K562 (cell line): Measurements from ENCODE around the gene TYMP. TPM values are rescaled to one million over a fixed set of nuclear protein-coding genes. Genes with fewer than 3 reads are reported as not detected.

Experiments used
- ATAC-seq: fragments of 200-7000 bp; cut with Tn5 transposase; 3 replicates; pipeline ENCODE4 v1.9.1; 2020; ENCODE audit warnings: moderate library complexity
- BruUV-seq: library from RNA; stranded (reverse); fragments of 400-500 nt; replicated peaks from 2 replicates; lab custom pipeline; 2021; lab: Mats Ljungman, UMichigan
- CTCF ChIA-PET: fragments of 300-600 bp; formaldehyde crosslinking; extraction: SDS; loops from one replicate; lab custom pipeline; 2021; ENCODE audit warnings: low intra/inter-chr PET ratio; lab: Yijun Ruan, JAX
- POLR2A ChIA-PET: fragments of 300-600, 350-650 bp; sonication (Branson Sonifier 250); formaldehyde crosslinking; extraction: SDS; loops from one replicate; lab custom pipeline; 2021; ENCODE audit warnings: antibody characterized with exemption, inconsistent platforms; lab: Yijun Ruan, JAX
- DNase-seq, 4 experiments: peaks; one replicate each; pipeline versions ENCODE4 v3.0.0 to v3.0.0-alpha.2; 2011 to 2018; ENCODE audit warnings: low spot score in 3 of 4, mixed read lengths in 3 of 4; ENCODE audit errors: extremely low read depth in 1 of 4
- FAIRE-seq: peaks from 2 replicates; lab custom pipeline; 2011; peaks lifted over from hg19 to GRCh38; lab: Jason Lieb, UNC
- H2AFZ ChIP-seq: 2 replicates; pipeline ENCODE4 v1.6.0; 2011; ENCODE audit warnings: low read depth, low read length, control low read depth, inconsistent platforms
- H3K27ac ChIP-seq: fragments of 200-600 bp; 3 replicates; pipeline ENCODE4 v1.8.0; 2011; ENCODE audit warnings: low read depth, mild to moderate bottlenecking, control low read depth, inconsistent platforms, low read length, moderate library complexity, mixed read lengths; ENCODE audit errors: extremely low read depth
- H3K27me3 ChIP-seq, 2 experiments: fragments of 300-600 bp in 1 of 2; 2 replicates in 1 of 2; 3 replicates in 1 of 2; pipeline versions ENCODE4 v1.6.0 to v1.8.0; 2011; ENCODE audit warnings: inconsistent platforms in 2 of 2, low read length in 2 of 2, mild to moderate bottlenecking in 1 of 2, mixed read lengths in 1 of 2, moderate library complexity in 1 of 2; ENCODE audit not compliant: control insufficient read depth in 2 of 2, insufficient read depth in 2 of 2
- H3K36me3 ChIP-seq: fragments of 300-600 bp; 3 replicates; pipeline ENCODE4 v1.8.0; 2011; ENCODE audit warnings: mild to moderate bottlenecking, low read length, inconsistent platforms; ENCODE audit not compliant: control insufficient read depth, insufficient read depth
- H3K4me1 ChIP-seq, 2 experiments: fragments of 200-600 bp in 1 of 2; replicated peaks in 1 of 2; 2 replicates in 1 of 2; 3 replicates in 1 of 2; pipeline versions ENCODE4 v1.5.1 to v1.8.0; 2011; ENCODE audit warnings: inconsistent platforms in 2 of 2, low read length in 2 of 2, mild to moderate bottlenecking in 1 of 2, mixed read lengths in 1 of 2, moderate library complexity in 1 of 2; ENCODE audit not compliant: control insufficient read depth in 2 of 2, insufficient read depth in 2 of 2
- H3K4me2 ChIP-seq: 2 replicates; pipeline ENCODE4 v1.6.1; 2011; ENCODE audit warnings: low read length, control low read depth, inconsistent platforms, mixed read lengths; ENCODE audit not compliant: insufficient read depth
- H3K4me3 ChIP-seq: fragments of 200-600 bp; sonication (generic), shearing (Covaris generic); 2 replicates; pipeline ENCODE4 v1.5.1; 2016; ENCODE audit warnings: control low read depth, inconsistent platforms
- H3K79me2 ChIP-seq: fragments of 200-600 bp; 3 replicates; pipeline ENCODE4 v1.8.0; 2011; ENCODE audit warnings: low read length, inconsistent platforms; ENCODE audit not compliant: control insufficient read depth, insufficient read depth
- H3K9ac ChIP-seq, 2 experiments: 2 replicates each; pipeline versions ENCODE4 v1.6.0 to v1.6.1; 2011; ENCODE audit warnings: low read depth in 2 of 2, low read length in 2 of 2, control low read depth in 1 of 2, inconsistent platforms in 1 of 2, mild to moderate bottlenecking in 1 of 2, mixed read lengths in 1 of 2; ENCODE audit not compliant: insufficient read depth in 1 of 2
- H3K9me1 ChIP-seq: one replicate; pipeline ENCODE4 v1.6.0; 2011; ENCODE audit warnings: inconsistent platforms, mild to moderate bottlenecking, low read length, moderate library complexity; ENCODE audit not compliant: control insufficient read depth, insufficient read depth
- H3K9me3 ChIP-seq: replicated peaks from 2 replicates; pipeline ENCODE4 v1.5.1; 2011; ENCODE audit warnings: low read depth, low read length, inconsistent platforms; ENCODE audit not compliant: control insufficient read depth, insufficient read depth
- H4K20me1 ChIP-seq: replicated peaks from 2 replicates; pipeline ENCODE4 v1.6.1; 2011; ENCODE audit warnings: low read length, inconsistent platforms, mixed read lengths; ENCODE audit not compliant: control insufficient read depth, insufficient read depth
- GTF2E2 ChIP-seq: fragments of 200-800 bp; sonication (Bioruptor generic); IDR thresholded peaks from 2 replicates; pipeline ENCODE4 v1.6.1; 2016; ENCODE audit warnings: missing genetic modification characterization, missing compliant biosample characterization
- KDM5B ChIP-seq: fragments of 200-600 bp; sonication (generic); IDR thresholded peaks from 2 replicates; pipeline ENCODE4 v1.6.1; 2012; ENCODE audit warnings: low read depth, mild to moderate bottlenecking, moderate library complexity, low read length, control low read depth, inconsistent platforms; ENCODE audit not compliant: insufficient replicate concordance
- LARP7 ChIP-seq: fragments of 450-650 bp; IDR thresholded peaks from 2 replicates; pipeline ENCODE4 v1.6.1; 2016
- MTA1 ChIP-seq: fragments of 450-650 bp; IDR thresholded peaks from 2 replicates; pipeline ENCODE4 v1.6.1; 2017; ENCODE audit warnings: borderline replicate concordance
- MTF1 ChIP-seq: fragments of 250-450 bp; sonication (Bioruptor Pico); IDR thresholded peaks from 2 replicates; pipeline ENCODE4 v1.9.0; 2021; ENCODE audit warnings: moderate library complexity, mild to moderate bottlenecking, inconsistent platforms, borderline replicate concordance
- NONO ChIP-seq, 2 experiments: fragments of 200-400 bp in 1 of 2; fragments of 450-650 bp in 1 of 2; formaldehyde crosslinking in 1 of 2; IDR thresholded peaks; 2 replicates each; pipeline ENCODE4 v1.6.1; 2017; ENCODE audit warnings: low read depth in 2 of 2, mild to moderate bottlenecking in 2 of 2, moderate library complexity in 2 of 2, low read length in 1 of 2
- PHB ChIP-seq: fragments of 250-450 bp; sonication (Bioruptor Pico); IDR thresholded peaks from 2 replicates; pipeline ENCODE4 v1.5.0; 2021
- POLR2G ChIP-seq: fragments of 200-400 bp; formaldehyde crosslinking; IDR thresholded peaks from 2 replicates; pipeline ENCODE4 v1.6.1; 2017; ENCODE audit warnings: low read depth, mild to moderate bottlenecking, antibody characterized with exemption, low read length, moderate library complexity
- SIN3B ChIP-seq: fragments of 450-650 bp; IDR thresholded peaks from 2 replicates; pipeline ENCODE4 v1.6.1; 2017; ENCODE audit warnings: low read depth, mild to moderate bottlenecking, moderate library complexity
- TEAD4 ChIP-seq, 2 experiments: sonication (generic) in 1 of 2; formaldehyde crosslinking in 1 of 2; IDR thresholded peaks; 2 replicates each; pipeline versions ENCODE4 v1.6.1 to v1.8.0; 2012 to 2022; ENCODE audit warnings: borderline replicate concordance in 1 of 2, inconsistent platforms in 1 of 2, low read length in 1 of 2, mild to moderate bottlenecking in 1 of 2, missing genetic modification reagents in 1 of 2
- ZKSCAN1 ChIP-seq: fragments of 150-350 bp; IDR thresholded peaks from 2 replicates; pipeline ENCODE4 v1.6.1; 2016; ENCODE audit warnings: low read depth, low read length
- ZNF764 ChIP-seq: fragments of 250-450 bp; sonication (Bioruptor Pico); IDR thresholded peaks from 2 replicates; pipeline ENCODE4 v1.4.0; 2020; ENCODE audit warnings: low read depth, mild to moderate bottlenecking, moderate library complexity
- WGBS: fragments of 100-300 bp; shearing (Covaris generic); methylation state at CpG from one replicate; pipeline ENCODE4 v1.1.6; 2016; ENCODE audit warnings: low coverage, mixed read lengths; ENCODE audit not compliant: insufficient coverage; ENCODE audit errors: missing lambda C conversion rate; 5-methylcytosine and 5-hydroxymethylcytosine counted together
- in situ Hi-C: fragments of 300-500 bp; cut with MboI; formaldehyde crosslinking; loops from 4 replicates; pipeline ENCODE4 v1.15.0; 2018; ENCODE audit warnings: inconsistent platforms, mixed read lengths
- intact Hi-C: fragments of 100-400 bp; cut with micrococcal nuclease; formaldehyde crosslinking; loops from 2 replicates; pipeline ENCODE4 v1.14.2; 2022
- polyA plus RNA-seq, 8 experiments: library from polyadenylated mRNA; depleted of rRNA in 4 of 8; stranded (reverse) in 5 of 8; unstranded in 3 of 8; fragments of >200 nt; fragmentation: Nextera tagmentation in 2 of 8; fragmentation: Illumina TruSeq in 1 of 8; extraction: Ambion mirVana in 2 of 8; extraction: Trizol in 1 of 8; gene quantifications; 2 replicates each; pipeline versions ENCODE4 v1.2.1 to v1.2.3, GENCODE V29; 2011 to 2014; ENCODE audit warnings: inconsistent platforms in 1 of 8, missing spikeins in 1 of 8
- total RNA-seq, 7 experiments: library from RNA; depleted of rRNA in 6 of 7; stranded (reverse); fragments of >200 nt in 6 of 7; fragmentation: Illumina TruSeq in 2 of 7; extraction: Trizol in 2 of 7; gene quantifications; 2 replicates each; pipeline versions ENCODE4 v1.2.1 to v1.2.3, GENCODE V29; 2011 to 2021; ENCODE audit warnings: low replicate concordance in 1 of 7
- TF ChIP-seq, protein P1 (sequence below): sonication (generic); formaldehyde crosslinking; IDR thresholded peaks from 2 replicates; pipeline ENCODE4 v1.8.0; 2022; ENCODE audit warnings: mild to moderate bottlenecking, missing genetic modification reagents, borderline replicate concordance

The TYMP gene
- total and polyA plus RNA-seq, 9 of the 15 experiments (the other 6 are each of a cell fraction or from before 2014, with no cell fraction given) = 0.03 to 4.0 (median 2.4) TPM; not detected in 4

DNA sequence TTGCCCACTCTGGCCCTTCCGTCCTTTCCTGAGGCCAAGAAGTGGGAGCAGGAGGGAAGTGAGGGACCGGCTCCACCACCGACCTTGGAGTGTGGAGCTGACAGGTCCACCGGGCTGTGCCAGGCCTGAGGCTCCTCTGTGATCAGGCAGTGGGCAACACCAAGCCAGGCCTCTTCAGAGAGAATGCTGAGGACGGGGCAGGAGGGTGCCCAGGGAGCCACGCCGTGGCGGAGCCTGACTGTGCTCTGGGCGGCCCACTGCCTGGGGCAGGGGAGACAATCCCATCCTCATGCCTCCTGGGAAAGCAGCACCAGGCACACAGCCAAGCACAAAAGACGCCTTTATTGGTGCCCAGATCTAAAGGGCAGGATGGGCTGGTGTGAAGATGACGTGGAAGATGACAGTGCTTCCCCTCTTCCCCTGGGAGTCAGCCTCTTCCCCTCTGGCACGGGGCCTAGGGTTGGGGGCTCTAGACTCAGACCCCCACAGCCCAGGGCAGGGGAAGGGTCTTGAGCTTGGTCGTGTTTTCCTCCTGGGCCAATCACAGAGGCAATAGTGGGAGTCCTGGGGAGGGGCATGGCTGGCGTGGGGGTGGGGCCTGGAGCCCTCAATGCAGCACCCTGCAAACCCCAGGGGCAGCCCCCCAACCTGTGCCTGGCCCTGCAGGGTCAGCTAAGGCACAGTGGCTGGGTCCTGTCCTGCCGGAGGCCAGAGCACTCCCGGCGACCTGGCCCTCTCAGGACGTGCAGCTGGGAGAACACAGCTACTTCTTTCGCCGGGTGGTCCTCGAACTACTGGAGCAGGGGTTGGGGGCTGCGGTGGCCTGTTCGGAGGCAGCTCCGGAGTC, 27.0 kb downstream of the TYMP start:
- no TSS peak for BruUV-seq
- CTCF ChIA-PET = no interaction called here
- no peak for ATAC-seq
- TF ChIP-seq ZNF764 (CRISPR knock-in tag) (no peak), POLR2G (peak; percentile 17; the same call in 1 of the 2 replicates)
- peaks cover 22% of the 10 kb centered on the region; the same call in 1 of the 3 replicates for H3K36me3 ChIP-seq
- peaks cover 1 to 41% of the 10 kb centered on the region in 2 experiments; a peak in 3 of 5 replicates for H3K4me1 ChIP-seq
- H3K4me2 ChIP-seq = no peak overlapping the region
- no peak overlapping the region for H3K27ac ChIP-seq
- no peaks in the 10 kb centered on the region for H3K27me3 ChIP-seq
- no peaks in the 10 kb centered on the region for H3K9me1 ChIP-seq
- 90% methylated on average over 8 of the region's 24 CpGs for WGBS
- no peak overlapping the region for H3K9ac ChIP-seq
- H2AFZ ChIP-seq = no peak overlapping the region
- POLR2A ChIA-PET = interaction anchor here (1.2 kb wide), 1 partner anchor 33 kb away, joined by 4 read pairs; no protein-coding TSS in a partner anchor
- intact Hi-C loops (no loop called here), in situ Hi-C loops (no loop called here)
- H4K20me1 ChIP-seq = no peaks in the 10 kb centered on the region
- H3K9me3 ChIP-seq = 0 out of 2 replicates have a peak, but pooled peaks cover 1% of the 10 kb centered on the region
- H3K79me2 ChIP-seq = peaks cover 11% of the 10 kb centered on the region
- no peak for DNase-seq
- H3K4me3 ChIP-seq = no peak overlapping the region
- no peak for FAIRE-seq

DNA sequence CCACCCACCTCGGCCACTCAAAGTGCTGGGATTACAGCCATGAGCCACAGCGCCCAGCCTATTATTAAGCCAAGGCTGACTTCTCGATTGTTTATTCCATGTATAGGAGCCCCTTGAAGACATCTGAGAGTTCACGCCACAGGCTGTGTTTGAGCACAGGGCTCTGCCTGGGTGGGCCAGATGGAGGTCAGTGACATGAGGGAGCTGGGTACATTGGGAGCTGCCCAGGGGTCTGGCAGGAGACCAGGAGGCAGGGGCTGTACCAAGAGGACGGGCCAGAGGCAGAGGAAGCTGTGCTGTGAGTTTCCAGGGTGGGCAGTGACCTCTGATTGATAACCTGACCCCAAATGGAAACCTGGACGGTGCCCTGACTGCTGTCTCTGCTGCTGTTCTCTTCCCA, 27.7 kb downstream of the TYMP start:
- 0 out of 2 replicates have a peak, but pooled peaks cover 1% of the 10 kb centered on the region for H3K9me3 ChIP-seq
- H3K4me1 ChIP-seq = peaks cover 3 to 43% of the 10 kb centered on the region in 2 experiments; a peak in 3 of 5 replicates
- H4K20me1 ChIP-seq = no peaks in the 10 kb centered on the region
- no peaks in the 10 kb centered on the region for H3K9me1 ChIP-seq
- peaks cover 22% of the 10 kb centered on the region; the same call in 1 of the 3 replicates for H3K36me3 ChIP-seq
- H3K27me3 ChIP-seq = no peaks in the 10 kb centered on the region
- no peak for FAIRE-seq
- intact Hi-C loops (no loop called here), in situ Hi-C loops (no loop called here)
- H3K4me2 ChIP-seq = no peak overlapping the region
- no peak for ATAC-seq
- H3K79me2 ChIP-seq = peaks cover 8% of the 10 kb centered on the region
- H2AFZ ChIP-seq = no peak overlapping the region
- 84% methylated on average over 5 of the region's 6 CpGs for WGBS
- H3K27ac ChIP-seq = no peak overlapping the region
- ChIA-PET CTCF (no interaction called here), POLR2A (no interaction called here)
- DNase-seq = no peak
- H3K9ac ChIP-seq = no peak overlapping the region; a peak in 1 of 4 replicates
- BruUV-seq = no TSS peak
- H3K4me3 ChIP-seq = no peak overlapping the region
- TF ChIP-seq ZKSCAN1 = no peak
- no peak for TF ChIP-seq TEAD4 (IDR thresholded peaks at IDR 0.05; ENCODE audit: low read length)
- no peak for TF ChIP-seq TEAD4 (CRISPR knock-in tag; IDR thresholded peaks at IDR 0.05; ENCODE audit: borderline replicate concordance)
- TF ChIP-seq KDM5B = no peak
- TF ChIP-seq LARP7 = no peak
- no peak for TF ChIP-seq NONO (IDR thresholded peaks at IDR 0.05; ENCODE audit: low read depth in 2 of 2, low read length in 1 of 2)
- TF ChIP-seq MTA1 = no peak
- no peak for TF ChIP-seq SIN3B
- TF ChIP-seq, protein P1, sequence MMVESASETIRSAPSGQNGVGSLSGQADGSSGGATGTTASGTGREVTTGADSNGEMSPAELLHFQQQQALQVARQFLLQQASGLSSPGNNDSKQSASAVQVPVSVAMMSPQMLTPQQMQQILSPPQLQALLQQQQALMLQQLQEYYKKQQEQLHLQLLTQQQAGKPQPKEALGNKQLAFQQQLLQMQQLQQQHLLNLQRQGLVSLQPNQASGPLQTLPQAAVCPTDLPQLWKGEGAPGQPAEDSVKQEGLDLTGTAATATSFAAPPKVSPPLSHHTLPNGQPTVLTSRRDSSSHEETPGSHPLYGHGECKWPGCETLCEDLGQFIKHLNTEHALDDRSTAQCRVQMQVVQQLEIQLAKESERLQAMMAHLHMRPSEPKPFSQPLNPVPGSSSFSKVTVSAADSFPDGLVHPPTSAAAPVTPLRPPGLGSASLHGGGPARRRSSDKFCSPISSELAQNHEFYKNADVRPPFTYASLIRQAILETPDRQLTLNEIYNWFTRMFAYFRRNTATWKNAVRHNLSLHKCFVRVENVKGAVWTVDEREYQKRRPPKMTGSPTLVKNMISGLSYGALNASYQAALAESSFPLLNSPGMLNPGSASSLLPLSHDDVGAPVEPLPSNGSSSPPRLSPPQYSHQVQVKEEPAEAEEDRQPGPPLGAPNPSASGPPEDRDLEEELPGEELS (CRISPR knock-in tag) = no peak
- TF ChIP-seq GTF2E2 (tag) = no peak
- no peak for TF ChIP-seq PHB (CRISPR knock-in tag)
- TF ChIP-seq MTF1 (CRISPR knock-in tag) = no peak
